PC-9 (cell line): ENCODE measurements around the gene SHC3.

Experiments
- EZH2 ChIP-seq: fragments of 200-600 bp; sonication (generic); IDR thresholded peaks from 2 replicates; pipeline ENCODE4 v1.8.0; 2017; ENCODE audit warnings: antibody characterized with exemption, low read depth
- TF ChIP-seq, protein P1 (sequence below): fragments of 200-600 bp; sonication (generic); conservative IDR thresholded peaks from 2 replicates; pipeline ENCODE4 v1.6.1; 2017; ENCODE audit warnings: mixed run types, antibody characterized with exemption, mild to moderate bottlenecking, moderate library complexity

DNA sequence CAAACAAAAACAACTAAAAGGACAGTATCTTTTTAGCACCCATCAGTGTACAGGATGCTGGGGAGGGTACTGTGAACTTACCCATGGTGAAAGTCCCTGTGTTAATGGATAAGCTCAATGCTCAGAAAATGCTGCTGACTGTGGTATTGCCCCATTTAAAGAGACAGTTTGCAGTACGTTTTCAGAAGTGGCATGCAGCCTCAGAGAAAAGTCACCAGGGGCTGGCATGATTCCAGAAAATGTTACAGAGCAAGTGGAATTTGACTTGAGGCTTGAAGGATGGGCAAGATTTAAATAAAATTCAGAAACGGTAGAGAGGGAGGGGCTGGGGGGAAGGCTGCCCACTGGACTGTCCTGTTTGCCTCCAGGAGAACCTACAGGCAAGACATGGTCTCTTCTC, 180.1 kb downstream of the SHC3 start:
- no peak for TF ChIP-seq EZH2
- TF ChIP-seq, protein P1, sequence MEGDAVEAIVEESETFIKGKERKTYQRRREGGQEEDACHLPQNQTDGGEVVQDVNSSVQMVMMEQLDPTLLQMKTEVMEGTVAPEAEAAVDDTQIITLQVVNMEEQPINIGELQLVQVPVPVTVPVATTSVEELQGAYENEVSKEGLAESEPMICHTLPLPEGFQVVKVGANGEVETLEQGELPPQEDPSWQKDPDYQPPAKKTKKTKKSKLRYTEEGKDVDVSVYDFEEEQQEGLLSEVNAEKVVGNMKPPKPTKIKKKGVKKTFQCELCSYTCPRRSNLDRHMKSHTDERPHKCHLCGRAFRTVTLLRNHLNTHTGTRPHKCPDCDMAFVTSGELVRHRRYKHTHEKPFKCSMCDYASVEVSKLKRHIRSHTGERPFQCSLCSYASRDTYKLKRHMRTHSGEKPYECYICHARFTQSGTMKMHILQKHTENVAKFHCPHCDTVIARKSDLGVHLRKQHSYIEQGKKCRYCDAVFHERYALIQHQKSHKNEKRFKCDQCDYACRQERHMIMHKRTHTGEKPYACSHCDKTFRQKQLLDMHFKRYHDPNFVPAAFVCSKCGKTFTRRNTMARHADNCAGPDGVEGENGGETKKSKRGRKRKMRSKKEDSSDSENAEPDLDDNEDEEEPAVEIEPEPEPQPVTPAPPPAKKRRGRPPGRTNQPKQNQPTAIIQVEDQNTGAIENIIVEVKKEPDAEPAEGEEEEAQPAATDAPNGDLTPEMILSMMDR = no peak
